IMR-90 (cell line): ENCODE results near the gene FPR2. TPM values are rescaled to one million over a fixed set of nuclear protein-coding genes. Genes with fewer than 3 reads are reported as not detected.

Experiments
- ATAC-seq: fragments of 200-7000 bp; cut with Tn5 transposase; 2 replicates; pipeline ENCODE4 v1.9.1; 2020; ENCODE audit warnings: low read depth, mild to moderate bottlenecking, moderate library complexity
- BruUV-seq: library from RNA; stranded (reverse); fragments of 400-500 nt; replicated peaks from 2 replicates; lab custom pipeline; 2021; lab: Mats Ljungman, UMichigan
- CTCF ChIA-PET: fragments of 300-600 bp; formaldehyde crosslinking; extraction: SDS; loops from one replicate; lab custom pipeline; 2021; ENCODE audit warnings: antibody characterized with exemption; lab: Yijun Ruan, JAX
- POLR2A ChIA-PET: fragments of 300-600 bp; sonication (Branson Sonifier 250); formaldehyde crosslinking; loops from one replicate; lab custom pipeline; 2022; ENCODE audit warnings: antibody characterized with exemption; ENCODE audit not compliant: unreplicated experiment; lab: Charles Lee
- DNase-seq: peaks from one replicate; pipeline ENCODE4 v3.0.0; 2013
- H2AFZ ChIP-seq: replicated peaks from 2 replicates; pipeline ENCODE3; 2013; ENCODE audit warnings: low read length, mild to moderate bottlenecking; ENCODE audit not compliant: poor library complexity
- H2AK5ac ChIP-seq: 2 replicates; pipeline ENCODE4 v1.6.1; 2013; ENCODE audit warnings: low read depth, low read length, inconsistent platforms
- H2AK9ac ChIP-seq: replicated peaks from 2 replicates; pipeline ENCODE3; 2013; ENCODE audit warnings: mild to moderate bottlenecking, low read depth, low read length, moderate library complexity; ENCODE audit not compliant: poor library complexity
- H2BK120ac ChIP-seq: 2 replicates; pipeline ENCODE4 v1.6.1; 2013; ENCODE audit warnings: low read depth, low read length, inconsistent platforms
- H2BK15ac ChIP-seq: 3 replicates; pipeline ENCODE4 v1.6.1; 2013; ENCODE audit warnings: low read depth, low read length, inconsistent platforms
- H2BK20ac ChIP-seq: 2 replicates; pipeline ENCODE4 v1.6.1; 2013; ENCODE audit warnings: low read depth, mild to moderate bottlenecking, inconsistent platforms, low read length, moderate library complexity
- H2BK5ac ChIP-seq: 2 replicates; pipeline ENCODE4 v1.6.1; 2013; ENCODE audit warnings: mild to moderate bottlenecking, low read depth, low read length, inconsistent platforms; ENCODE audit not compliant: poor library complexity, severe bottlenecking
- H3K14ac ChIP-seq: replicated peaks from 2 replicates; pipeline ENCODE4 v1.6.1; 2013; ENCODE audit warnings: low read depth, low read length, inconsistent platforms
- H3K18ac ChIP-seq: 2 replicates; pipeline ENCODE4 v1.6.1; 2013; ENCODE audit warnings: low read depth, low read length, control low read depth
- H3K23ac ChIP-seq: 2 replicates; pipeline ENCODE4 v1.6.1; 2013; ENCODE audit warnings: low read depth, low read length, inconsistent platforms
- H3K27ac ChIP-seq: 2 replicates; pipeline ENCODE4 v1.5.1; 2013; ENCODE audit warnings: mild to moderate bottlenecking, control low read depth, low read length; ENCODE audit not compliant: insufficient read depth
- H3K27me3 ChIP-seq: 2 replicates; pipeline ENCODE4 v1.6.1; 2013; ENCODE audit warnings: low read length; ENCODE audit not compliant: control insufficient read depth, insufficient read depth
- H3K36me3 ChIP-seq: 2 replicates; pipeline ENCODE4 v1.6.1; 2013; ENCODE audit warnings: low read length, mixed read lengths; ENCODE audit not compliant: control insufficient read depth, insufficient read depth
- H3K4ac ChIP-seq: 2 replicates; pipeline ENCODE4 v1.6.1; 2013; ENCODE audit warnings: low read depth, low read length, inconsistent platforms
- H3K4me1 ChIP-seq: 2 replicates; pipeline ENCODE4 v1.6.1; 2013; ENCODE audit warnings: low read length, mixed read lengths; ENCODE audit not compliant: control insufficient read depth, insufficient read depth
- H3K4me2 ChIP-seq: 2 replicates; pipeline ENCODE4 v1.6.1; 2013; ENCODE audit warnings: low read depth, mild to moderate bottlenecking, control low read depth, low read length, moderate library complexity
- H3K4me3 ChIP-seq: 2 replicates; pipeline ENCODE4 v1.5.1; 2013; ENCODE audit warnings: low read depth, mild to moderate bottlenecking, control low read depth, low read length, moderate library complexity; ENCODE audit not compliant: insufficient read depth
- H3K56ac ChIP-seq: 2 replicates; pipeline ENCODE4 v1.6.1; 2013; ENCODE audit warnings: low read length, inconsistent platforms; ENCODE audit not compliant: insufficient read depth; ENCODE audit errors: extremely low read depth
- H3K79me1 ChIP-seq, 2 experiments: 2 replicates each; pipeline ENCODE4 v1.6.1; 2013; ENCODE audit warnings: low read length in 2 of 2, inconsistent platforms in 1 of 2, low read depth in 1 of 2
- H3K9ac ChIP-seq: 2 replicates; pipeline ENCODE4 v1.6.1; 2013; ENCODE audit warnings: low read depth, low read length, control low read depth
- H3K9me1 ChIP-seq: 2 replicates; pipeline ENCODE4 v1.6.1; 2013; ENCODE audit warnings: low read length, inconsistent platforms; ENCODE audit not compliant: insufficient read depth
- H3K9me3 ChIP-seq: 2 replicates; pipeline ENCODE4 v1.6.1; 2013; ENCODE audit warnings: low read length; ENCODE audit not compliant: control insufficient read depth, insufficient read depth
- H4K20me1 ChIP-seq: 2 replicates; pipeline ENCODE4 v1.6.1; 2013; ENCODE audit warnings: low read length, inconsistent platforms; ENCODE audit not compliant: insufficient read depth
- H4K5ac ChIP-seq: 2 replicates; pipeline ENCODE4 v1.6.1; 2013; ENCODE audit warnings: mild to moderate bottlenecking, low read depth, low read length, control low read depth
- H4K8ac ChIP-seq, 2 experiments: 2 replicates each; pipeline ENCODE4 v1.6.1; 2013; ENCODE audit warnings: low read depth in 2 of 2, low read length in 2 of 2, control low read depth in 1 of 2, inconsistent platforms in 1 of 2
- H4K91ac ChIP-seq: 2 replicates; pipeline ENCODE4 v1.6.1; 2013; ENCODE audit warnings: low read depth, low read length, inconsistent platforms; ENCODE audit not compliant: insufficient read depth
- BHLHE40 ChIP-seq: fragments of 150-350 bp; IDR thresholded peaks from 2 replicates; pipeline ENCODE4 v1.6.1; 2016; ENCODE audit warnings: mild to moderate bottlenecking, low read depth, low read length
- CEBPB ChIP-seq: IDR thresholded peaks from 2 replicates; pipeline ENCODE4 v1.6.1; 2012; ENCODE audit warnings: low read depth, low read length, improper control_type of control experiment
- CTCF ChIP-seq: conservative IDR thresholded peaks from 2 replicates; pipeline ENCODE4 v1.5.1; 2012; ENCODE audit warnings: mild to moderate bottlenecking, low read depth, low read length, improper control_type of control experiment
- MXI1 ChIP-seq: IDR thresholded peaks from 2 replicates; pipeline ENCODE4 v1.6.1; 2012; ENCODE audit warnings: low read depth, mild to moderate bottlenecking, low read length, moderate library complexity, borderline replicate concordance
- NFE2L2 ChIP-seq: fragments of 150-350 bp; IDR thresholded peaks from 2 replicates; pipeline ENCODE4 v1.6.1; 2016; ENCODE audit warnings: low read depth, mild to moderate bottlenecking, low read length
- POLR2A ChIP-seq: IDR thresholded peaks from 2 replicates; pipeline ENCODE4 v1.6.1; 2012; ENCODE audit warnings: mild to moderate bottlenecking, low read depth, low read length
- RCOR1 ChIP-seq: IDR thresholded peaks from 2 replicates; pipeline ENCODE4 v1.6.1; 2012; ENCODE audit warnings: mild to moderate bottlenecking, low read length, improper control_type of control experiment; ENCODE audit not compliant: insufficient replicate concordance
- RFX5 ChIP-seq: IDR thresholded peaks from 2 replicates; pipeline ENCODE4 v1.8.0; 2012; ENCODE audit warnings: low read depth, mild to moderate bottlenecking, low read length, moderate library complexity
- WGBS, 2 experiments: methylation state at CpG; one replicate each; pipeline versions ENCODE4 v1.1.5 to v1.1.7; 2013; ENCODE audit warnings: missing lambda C conversion rate in 2 of 2; ENCODE audit not compliant: insufficient read length in 1 of 2; ENCODE audit errors: extremely low coverage in 2 of 2; 5-methylcytosine and 5-hydroxymethylcytosine counted together
- dilution Hi-C: fragments of 300-500 bp; cut with HindIII; formaldehyde crosslinking; loops from one replicate; pipeline ENCODE4 v1.14.3; 2018; ENCODE audit warnings: low sequenced_read_pairs; ENCODE audit not compliant: unreplicated experiment
- in situ Hi-C: fragments of 300-500 bp; cut with MboI; formaldehyde crosslinking; loops from 3 replicates; pipeline ENCODE4 v1.14.3; 2019; ENCODE audit warnings: low sequenced_read_pairs, inconsistent platforms, mixed read lengths
- intact Hi-C: fragments of 100-400 bp; cut with micrococcal nuclease; formaldehyde crosslinking; loops from 2 replicates; pipeline ENCODE4 v1.10.0; 2022
- polyA plus RNA-seq, 3 experiments: library from polyadenylated mRNA; depleted of rRNA; stranded (reverse); fragments of >200 nt; gene quantifications; 2 replicates each; pipeline ENCODE4 v1.2.3, GENCODE V29; 2012; ENCODE audit warnings: low replicate concordance in 1 of 3
- total RNA-seq: library from RNA; depleted of rRNA; stranded (reverse); fragments of >200 nt; gene quantifications from 2 replicates; pipeline ENCODE4 v1.2.3, GENCODE V29; 2012
- TF ChIP-seq, protein P1 (sequence below): fragments of 150-350 bp; IDR thresholded peaks from 2 replicates; pipeline ENCODE4 v1.6.1; 2016; ENCODE audit warnings: low read depth, mild to moderate bottlenecking, low read length, moderate library complexity, borderline replicate concordance
- TF ChIP-seq, protein P2 (sequence below): fragments of 150-350 bp; IDR thresholded peaks from 2 replicates; pipeline ENCODE4 v1.6.1; 2017; ENCODE audit warnings: mild to moderate bottlenecking, antibody characterized with exemption, low read length, low read depth

The FPR2 gene
- total and polyA plus RNA-seq, 2 of the 4 experiments (the other 2 are of a cell fraction) = not detected

- no peak overlapping the region for H3K27ac ChIP-seq
- dilution Hi-C loops = no loop called here
- no peak overlapping the region for H2AFZ ChIP-seq
- ATAC-seq (no peak), DNase-seq (no peak)
- peaks cover 2% of the 10 kb centered on the region; the same call in 1 of the 2 replicates for H3K27me3 ChIP-seq
- no peak overlapping the region for H4K8ac ChIP-seq
- H3K4me1 ChIP-seq = no peaks in the 10 kb centered on the region
- no peaks in the 10 kb centered on the region for H3K9me1 ChIP-seq
- H3K23ac ChIP-seq = no peak overlapping the region
- no peak for TF ChIP-seq POLR2A
- no peak for TF ChIP-seq RCOR1
- TF ChIP-seq NFE2L2 = no peak
- no peak for TF ChIP-seq CTCF
- TF ChIP-seq MXI1 = no peak
- TF ChIP-seq BHLHE40 = no peak
- no peak for TF ChIP-seq CEBPB
- TF ChIP-seq, protein P1, sequence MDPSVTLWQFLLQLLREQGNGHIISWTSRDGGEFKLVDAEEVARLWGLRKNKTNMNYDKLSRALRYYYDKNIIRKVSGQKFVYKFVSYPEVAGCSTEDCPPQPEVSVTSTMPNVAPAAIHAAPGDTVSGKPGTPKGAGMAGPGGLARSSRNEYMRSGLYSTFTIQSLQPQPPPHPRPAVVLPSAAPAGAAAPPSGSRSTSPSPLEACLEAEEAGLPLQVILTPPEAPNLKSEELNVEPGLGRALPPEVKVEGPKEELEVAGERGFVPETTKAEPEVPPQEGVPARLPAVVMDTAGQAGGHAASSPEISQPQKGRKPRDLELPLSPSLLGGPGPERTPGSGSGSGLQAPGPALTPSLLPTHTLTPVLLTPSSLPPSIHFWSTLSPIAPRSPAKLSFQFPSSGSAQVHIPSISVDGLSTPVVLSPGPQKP = no peak
- no peak for TF ChIP-seq RFX5
- TF ChIP-seq, protein P2, sequence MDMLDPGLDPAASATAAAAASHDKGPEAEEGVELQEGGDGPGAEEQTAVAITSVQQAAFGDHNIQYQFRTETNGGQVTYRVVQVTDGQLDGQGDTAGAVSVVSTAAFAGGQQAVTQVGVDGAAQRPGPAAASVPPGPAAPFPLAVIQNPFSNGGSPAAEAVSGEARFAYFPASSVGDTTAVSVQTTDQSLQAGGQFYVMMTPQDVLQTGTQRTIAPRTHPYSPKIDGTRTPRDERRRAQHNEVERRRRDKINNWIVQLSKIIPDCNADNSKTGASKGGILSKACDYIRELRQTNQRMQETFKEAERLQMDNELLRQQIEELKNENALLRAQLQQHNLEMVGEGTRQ = no peak
- intact Hi-C loops = loop anchor here (2.0 to 5.0 kb wide), 3 partner anchors 115 to 442 kb away; no protein-coding TSS in a partner anchor
- ChIA-PET CTCF (no interaction called here), POLR2A (no interaction called here)
- H2AK5ac ChIP-seq = no peak overlapping the region
- H2BK20ac ChIP-seq = no peak overlapping the region
- no peak overlapping the region for H3K18ac ChIP-seq
- H3K4me2 ChIP-seq = no peak overlapping the region
- no peak overlapping the region for H3K56ac ChIP-seq
- in situ Hi-C loops = loop anchor here (10.0 kb wide), 1 partner anchor 115 kb away; no protein-coding TSS in a partner anchor
- no peak overlapping the region for H4K91ac ChIP-seq
- H2BK120ac ChIP-seq = no peak overlapping the region
- H3K9ac ChIP-seq = no peak overlapping the region
- no TSS peak for BruUV-seq
- H4K20me1 ChIP-seq = no peaks in the 10 kb centered on the region
- H4K5ac ChIP-seq = no peak overlapping the region
- H3K9me3 ChIP-seq = no peaks in the 10 kb centered on the region
- H2BK5ac ChIP-seq = no peak overlapping the region
- no peaks in the 10 kb centered on the region for H3K79me1 ChIP-seq
- no peak overlapping the region for H3K4ac ChIP-seq
- H2AK9ac ChIP-seq = no peak overlapping the region
- no peaks in the 10 kb centered on the region for H3K36me3 ChIP-seq
- no CpG with 5 or more reads among the region's 2 CpGs for WGBS, 2 experiments
- H3K4me3 ChIP-seq = no peak overlapping the region
- H2BK15ac ChIP-seq = no peak overlapping the region
- no peak overlapping the region for H3K14ac ChIP-seq
Observed at GRCh38 chr19:51779703-51780102, 18.7 kb downstream of the FPR2 start.
